ENCODE measurements around the gene BAX. TPM values are rescaled to one million over a fixed set of nuclear protein-coding genes. Genes with fewer than 3 reads are reported as not detected.

BAX gene
- total and polyA plus RNA-seq, 2 of the 13 experiments (the other 11 are each of a cell fraction or from before 2014, with no cell fraction given) = 139 to 176 TPM

GRCh38 chr19:48967346-48968178 lies 12.9 kb downstream of the BAX start (continued):
- TF ChIP-seq, protein P1, sequence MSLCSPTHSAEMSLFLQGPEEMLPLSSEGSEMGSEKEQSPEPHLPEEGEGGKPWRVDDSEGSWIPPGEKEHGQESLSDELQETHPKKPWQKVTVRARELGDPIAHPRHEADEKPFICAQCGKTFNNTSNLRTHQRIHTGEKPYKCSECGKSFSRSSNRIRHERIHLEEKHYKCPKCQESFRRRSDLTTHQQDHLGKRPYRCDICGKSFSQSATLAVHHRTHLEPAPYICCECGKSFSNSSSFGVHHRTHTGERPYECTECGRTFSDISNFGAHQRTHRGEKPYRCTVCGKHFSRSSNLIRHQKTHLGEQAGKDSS (CRISPR knock-in tag; IDR thresholded peaks at IDR 0.05; ENCODE audit: borderline replicate concordance, low read depth) = no peak
- no peak for TF ChIP-seq SMC3 (IDR thresholded peaks at IDR 0.05; ENCODE audit: low read length)
- peak; percentile 74 for TF ChIP-seq ZNF121 (CRISPR knock-in tag; IDR thresholded peaks at IDR 0.05)
- no peak for TF ChIP-seq ZNF296 (CRISPR knock-in tag; conservative IDR thresholded peaks at IDR 0.05)
- no peak for TF ChIP-seq HOXA7 (CRISPR knock-in tag; IDR thresholded peaks at IDR 0.05)
- TF ChIP-seq, protein P2, sequence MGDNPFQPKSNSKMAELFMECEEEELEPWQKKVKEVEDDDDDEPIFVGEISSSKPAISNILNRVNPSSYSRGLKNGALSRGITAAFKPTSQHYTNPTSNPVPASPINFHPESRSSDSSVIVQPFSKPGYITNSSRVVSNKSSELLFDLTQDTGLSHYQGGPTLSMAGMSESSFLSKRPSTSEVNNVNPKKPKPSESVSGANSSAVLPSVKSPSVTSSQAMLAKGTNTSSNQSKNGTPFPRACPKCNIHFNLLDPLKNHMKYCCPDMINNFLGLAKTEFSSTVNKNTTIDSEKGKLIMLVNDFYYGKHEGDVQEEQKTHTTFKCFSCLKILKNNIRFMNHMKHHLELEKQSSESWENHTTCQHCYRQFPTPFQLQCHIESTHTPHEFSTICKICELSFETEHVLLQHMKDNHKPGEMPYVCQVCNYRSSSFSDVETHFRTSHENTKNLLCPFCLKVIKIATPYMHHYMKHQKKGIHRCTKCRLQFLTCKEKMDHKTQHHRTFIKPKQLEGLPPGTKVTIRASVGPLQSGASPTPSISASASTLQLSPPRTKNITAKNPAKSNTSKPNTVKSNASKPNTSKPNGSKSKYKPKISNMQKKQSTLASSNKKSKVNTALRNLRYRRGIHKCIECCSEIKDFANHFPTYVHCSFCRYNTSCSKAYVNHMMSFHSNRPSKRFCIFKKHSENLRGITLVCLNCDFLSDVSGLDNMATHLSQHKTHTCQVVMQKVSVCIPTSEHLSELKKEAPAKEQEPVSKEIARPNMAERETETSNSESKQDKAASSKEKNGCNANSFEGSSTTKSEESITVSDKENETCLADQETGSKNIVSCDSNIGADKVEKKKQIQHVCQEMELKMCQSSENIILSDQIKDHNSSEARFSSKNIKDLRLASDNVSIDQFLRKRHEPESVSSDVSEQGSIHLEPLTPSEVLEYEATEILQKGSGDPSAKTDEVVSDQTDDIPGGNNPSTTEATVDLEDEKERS (CRISPR knock-in tag; IDR thresholded peaks at IDR 0.05) = no peak
- TF ChIP-seq SALL1 (CRISPR knock-in tag; IDR thresholded peaks at IDR 0.05) = no peak; the same call in 1 of the 2 replicates
- TF ChIP-seq, protein P3, sequence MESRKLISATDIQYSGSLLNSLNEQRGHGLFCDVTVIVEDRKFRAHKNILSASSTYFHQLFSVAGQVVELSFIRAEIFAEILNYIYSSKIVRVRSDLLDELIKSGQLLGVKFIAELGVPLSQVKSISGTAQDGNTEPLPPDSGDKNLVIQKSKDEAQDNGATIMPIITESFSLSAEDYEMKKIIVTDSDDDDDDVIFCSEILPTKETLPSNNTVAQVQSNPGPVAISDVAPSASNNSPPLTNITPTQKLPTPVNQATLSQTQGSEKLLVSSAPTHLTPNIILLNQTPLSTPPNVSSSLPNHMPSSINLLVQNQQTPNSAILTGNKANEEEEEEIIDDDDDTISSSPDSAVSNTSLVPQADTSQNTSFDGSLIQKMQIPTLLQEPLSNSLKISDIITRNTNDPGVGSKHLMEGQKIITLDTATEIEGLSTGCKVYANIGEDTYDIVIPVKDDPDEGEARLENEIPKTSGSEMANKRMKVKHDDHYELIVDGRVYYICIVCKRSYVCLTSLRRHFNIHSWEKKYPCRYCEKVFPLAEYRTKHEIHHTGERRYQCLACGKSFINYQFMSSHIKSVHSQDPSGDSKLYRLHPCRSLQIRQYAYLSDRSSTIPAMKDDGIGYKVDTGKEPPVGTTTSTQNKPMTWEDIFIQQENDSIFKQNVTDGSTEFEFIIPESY (CRISPR knock-in tag; IDR thresholded peaks at IDR 0.05) = no peak
- no peak; the same call in none of the 2 replicates for TF ChIP-seq ZNF746 (CRISPR knock-in tag; IDR thresholded peaks at IDR 0.05)
- TF ChIP-seq, protein P4, sequence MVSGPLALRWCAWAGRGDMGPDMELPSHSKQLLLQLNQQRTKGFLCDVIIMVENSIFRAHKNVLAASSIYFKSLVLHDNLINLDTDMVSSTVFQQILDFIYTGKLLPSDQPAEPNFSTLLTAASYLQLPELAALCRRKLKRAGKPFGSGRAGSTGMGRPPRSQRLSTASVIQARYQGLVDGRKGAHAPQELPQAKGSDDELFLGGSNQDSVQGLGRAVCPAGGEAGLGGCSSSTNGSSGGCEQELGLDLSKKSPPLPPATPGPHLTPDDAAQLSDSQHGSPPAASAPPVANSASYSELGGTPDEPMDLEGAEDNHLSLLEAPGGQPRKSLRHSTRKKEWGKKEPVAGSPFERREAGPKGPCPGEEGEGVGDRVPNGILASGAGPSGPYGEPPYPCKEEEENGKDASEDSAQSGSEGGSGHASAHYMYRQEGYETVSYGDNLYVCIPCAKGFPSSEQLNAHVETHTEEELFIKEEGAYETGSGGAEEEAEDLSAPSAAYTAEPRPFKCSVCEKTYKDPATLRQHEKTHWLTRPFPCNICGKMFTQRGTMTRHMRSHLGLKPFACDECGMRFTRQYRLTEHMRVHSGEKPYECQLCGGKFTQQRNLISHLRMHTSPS (CRISPR knock-in tag; IDR thresholded peaks at IDR 0.05; ENCODE audit: low read depth) = no peak
- no peak for TF ChIP-seq PCBP2 (optimal IDR thresholded peaks at IDR 0.05; ENCODE audit: low read depth, low read length, poor library complexity, severe bottlenecking)
- TF ChIP-seq NCOR1 (IDR thresholded peaks at IDR 0.05; ENCODE audit: borderline replicate concordance, low read length) = 0 out of 2 replicates have a peak, but pooled peaks have one; percentile 18
- TF ChIP-seq PBX3 (CRISPR knock-in tag; IDR thresholded peaks at IDR 0.05; ENCODE audit: borderline replicate concordance) = 0 out of 2 replicates have a peak, but pooled peaks have one; percentile 43
- TF ChIP-seq, protein P5, sequence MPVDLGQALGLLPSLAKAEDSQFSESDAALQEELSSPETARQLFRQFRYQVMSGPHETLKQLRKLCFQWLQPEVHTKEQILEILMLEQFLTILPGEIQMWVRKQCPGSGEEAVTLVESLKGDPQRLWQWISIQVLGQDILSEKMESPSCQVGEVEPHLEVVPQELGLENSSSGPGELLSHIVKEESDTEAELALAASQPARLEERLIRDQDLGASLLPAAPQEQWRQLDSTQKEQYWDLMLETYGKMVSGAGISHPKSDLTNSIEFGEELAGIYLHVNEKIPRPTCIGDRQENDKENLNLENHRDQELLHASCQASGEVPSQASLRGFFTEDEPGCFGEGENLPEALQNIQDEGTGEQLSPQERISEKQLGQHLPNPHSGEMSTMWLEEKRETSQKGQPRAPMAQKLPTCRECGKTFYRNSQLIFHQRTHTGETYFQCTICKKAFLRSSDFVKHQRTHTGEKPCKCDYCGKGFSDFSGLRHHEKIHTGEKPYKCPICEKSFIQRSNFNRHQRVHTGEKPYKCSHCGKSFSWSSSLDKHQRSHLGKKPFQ (CRISPR knock-in tag; IDR thresholded peaks at IDR 0.05; ENCODE audit: insufficient replicate concordance) = no peak
- no peak for TF ChIP-seq ZNF652 (CRISPR knock-in tag; IDR thresholded peaks at IDR 0.05; ENCODE audit: borderline replicate concordance, low read depth)
- TF ChIP-seq ZFP1 (CRISPR knock-in tag; IDR thresholded peaks at IDR 0.05) = 0 out of 2 replicates have a peak, but pooled peaks have one; percentile 19
- TF ChIP-seq ZNF207 (IDR thresholded peaks at IDR 0.05; ENCODE audit: borderline replicate concordance) = no peak
